Loucy (cell line): ENCODE data around the gene TFPI.

ENCODE experiments used
- H2AFZ ChIP-seq: fragments of 200-600 bp; sonication (generic); 2 replicates; pipeline ENCODE4 v1.6.0; 2016; ENCODE audit warnings: antibody characterized with exemption, mild to moderate bottlenecking, low read length, moderate library complexity
- H3F3A ChIP-seq: fragments of 200-600 bp; 2 replicates; pipeline ENCODE4 v1.6.0; 2016; ENCODE audit warnings: antibody characterized with exemption, low read depth, mild to moderate bottlenecking
- H3K27me3 ChIP-seq: fragments of 200-600 bp; sonication (generic); 2 replicates; pipeline ENCODE4 v1.6.1; 2014; ENCODE audit warnings: low read length, mild to moderate bottlenecking; ENCODE audit not compliant: insufficient read depth, poor library complexity, severe bottlenecking
- H3K36me3 ChIP-seq: fragments of 200-600 bp; sonication (generic); 2 replicates; pipeline ENCODE4 v1.6.1; 2016; ENCODE audit warnings: low read length; ENCODE audit not compliant: insufficient read depth
- H3K4me1 ChIP-seq: fragments of 200-600 bp; sonication (generic); 2 replicates; pipeline ENCODE4 v1.5.1; 2014; ENCODE audit warnings: low read length, mild to moderate bottlenecking; ENCODE audit not compliant: insufficient read depth, poor library complexity, severe bottlenecking
- H3K4me2 ChIP-seq: fragments of 200-600 bp; sonication (generic); 2 replicates; pipeline ENCODE4 v1.6.0; 2014; ENCODE audit warnings: antibody characterized with exemption, low read length, low read depth, mild to moderate bottlenecking; ENCODE audit not compliant: poor library complexity, severe bottlenecking
- H3K4me3 ChIP-seq: fragments of 200-600 bp; sonication (generic); 2 replicates; pipeline ENCODE4 v1.5.1; 2014; ENCODE audit warnings: low read length, mild to moderate bottlenecking, mixed read lengths; ENCODE audit not compliant: poor library complexity, severe bottlenecking
- H3K79me2 ChIP-seq: fragments of 200-600 bp; sonication (generic); 2 replicates; pipeline ENCODE4 v1.6.1; 2014; ENCODE audit warnings: low read length; ENCODE audit not compliant: insufficient read depth
- H3K9ac ChIP-seq: fragments of 200-600 bp; sonication (generic); 2 replicates; pipeline ENCODE4 v1.6.0; 2014; ENCODE audit warnings: mild to moderate bottlenecking, low read depth, low read length, moderate library complexity; ENCODE audit not compliant: poor library complexity, severe bottlenecking
- H3K9me2 ChIP-seq: fragments of 200-600 bp; sonication (generic); replicated peaks from 2 replicates; pipeline ENCODE4 v1.6.1; 2016; ENCODE audit warnings: low read depth, low read length, mixed read lengths
- H3K9me3 ChIP-seq: fragments of 200-600 bp; sonication (generic); 2 replicates; pipeline ENCODE4 v1.6.1; 2014; ENCODE audit warnings: mild to moderate bottlenecking, antibody characterized with exemption, low read length, low read depth; ENCODE audit not compliant: insufficient read depth
- H4K20me1 ChIP-seq: fragments of 200-600 bp; sonication (generic); 2 replicates; pipeline ENCODE4 v1.6.0; 2014; ENCODE audit warnings: antibody characterized with exemption, low read length, mild to moderate bottlenecking; ENCODE audit not compliant: insufficient read depth, poor library complexity, severe bottlenecking
- CTCF ChIP-seq: fragments of 200-600 bp; sonication (generic); conservative IDR thresholded peaks from 2 replicates; pipeline ENCODE4 v1.5.1; 2014; ENCODE audit warnings: mild to moderate bottlenecking, antibody characterized with exemption, low read length
- EZH2phosphoT487 ChIP-seq: fragments of 200-600 bp; IDR thresholded peaks from 2 replicates; pipeline ENCODE4 v1.6.1; 2018; ENCODE audit warnings: antibody characterized with exemption, mild to moderate bottlenecking, moderate library complexity, borderline replicate concordance

TFPI gene

GRCh38 chr2:187548656-187549055 is 5.6 kb downstream of the TFPI start:
- H3K9ac ChIP-seq = no peak overlapping the region

GRCh38 chr2:187547353-187547979 is 6.8 kb downstream of the TFPI start:
- H3K4me3 ChIP-seq = peak overlapping the region; percentile 15
- H3K27me3 ChIP-seq = no peaks in the 10 kb centered on the region
- H3K79me2 ChIP-seq = peaks cover 10% of the 10 kb centered on the region; the same call in 1 of the 2 replicates
- no peaks in the 10 kb centered on the region for H4K20me1 ChIP-seq
- H3K9ac ChIP-seq = no peak overlapping the region
- H3F3A ChIP-seq = no peaks in the 10 kb centered on the region
- peak overlapping the region; percentile 13 for H3K4me2 ChIP-seq
- H3K9me3 ChIP-seq = no peaks in the 10 kb centered on the region
- peaks cover 46% of the 10 kb centered on the region for H3K4me1 ChIP-seq
- no peaks in the 10 kb centered on the region for H3K9me2 ChIP-seq
- no peak overlapping the region for H2AFZ ChIP-seq
- no peaks in the 10 kb centered on the region for H3K36me3 ChIP-seq
- no peak for TF ChIP-seq CTCF
- no peak for TF ChIP-seq EZH2phosphoT487

More at GRCh38 chr2:187548656-187549055, 5.6 kb downstream of the TFPI start:
- TF ChIP-seq CTCF (no peak), EZH2phosphoT487 (no peak)
- H3K4me2 ChIP-seq = peak overlapping the region; percentile 81
- no peaks in the 10 kb centered on the region for H3K9me3 ChIP-seq
- no peaks in the 10 kb centered on the region for H3K27me3 ChIP-seq
- no peaks in the 10 kb centered on the region for H4K20me1 ChIP-seq
- H3K4me3 ChIP-seq = no peak overlapping the region
- peaks cover 12% of the 10 kb centered on the region; the same call in 1 of the 2 replicates for H3K79me2 ChIP-seq
- H3K9me2 ChIP-seq = no peaks in the 10 kb centered on the region
- no peaks in the 10 kb centered on the region for H3F3A ChIP-seq
- H2AFZ ChIP-seq = no peak overlapping the region
- H3K4me1 ChIP-seq = peaks cover 57% of the 10 kb centered on the region
- H3K36me3 ChIP-seq = no peaks in the 10 kb centered on the region

- Histone ChIP-seq H3K79me2 (peaks cover 9% of the 10 kb centered on the region; the same call in 1 of the 2 replicates), H3K4me2 (peak overlapping the region; percentile 13)
Measured at GRCh38 chr2:187546762-187547333, 7.4 kb downstream of the TFPI start.

More at GRCh38 chr2:187546762-187547333, 7.4 kb downstream of the TFPI start:
- no peaks in the 10 kb centered on the region for H3K27me3 ChIP-seq
- H4K20me1 ChIP-seq = no peaks in the 10 kb centered on the region
- H3K4me1 ChIP-seq = peaks cover 45% of the 10 kb centered on the region
- H3K36me3 ChIP-seq = no peaks in the 10 kb centered on the region
- TF ChIP-seq EZH2phosphoT487 (no peak), CTCF (no peak)
- H3K4me3 ChIP-seq = peak overlapping the region; percentile 15
- H2AFZ ChIP-seq = no peak overlapping the region
- H3F3A ChIP-seq = no peaks in the 10 kb centered on the region
- no peaks in the 10 kb centered on the region for H3K9me3 ChIP-seq
- H3K9me2 ChIP-seq = no peaks in the 10 kb centered on the region
- no peak overlapping the region for H3K9ac ChIP-seq
